A673 (cell line): ENCODE results near the gene RYR1.

Experiments used
- EZH2 ChIP-seq: fragments of 200-600 bp; sonication (generic); IDR thresholded peaks from 2 replicates; pipeline ENCODE4 v1.6.1; 2017; ENCODE audit warnings: borderline replicate concordance, low read depth, mild to moderate bottlenecking, mixed read lengths, antibody characterized with exemption, low read length; ENCODE audit not compliant: poor library complexity, severe bottlenecking
- TF ChIP-seq, protein P1 (sequence below): fragments of 300-800, 200-600 bp; sonication (generic); conservative IDR thresholded peaks from 2 replicates; pipeline ENCODE4 v1.5.1; 2017; ENCODE audit warnings: low read depth, mild to moderate bottlenecking, antibody characterized with exemption, low read length, moderate library complexity, mixed read lengths

DNA sequence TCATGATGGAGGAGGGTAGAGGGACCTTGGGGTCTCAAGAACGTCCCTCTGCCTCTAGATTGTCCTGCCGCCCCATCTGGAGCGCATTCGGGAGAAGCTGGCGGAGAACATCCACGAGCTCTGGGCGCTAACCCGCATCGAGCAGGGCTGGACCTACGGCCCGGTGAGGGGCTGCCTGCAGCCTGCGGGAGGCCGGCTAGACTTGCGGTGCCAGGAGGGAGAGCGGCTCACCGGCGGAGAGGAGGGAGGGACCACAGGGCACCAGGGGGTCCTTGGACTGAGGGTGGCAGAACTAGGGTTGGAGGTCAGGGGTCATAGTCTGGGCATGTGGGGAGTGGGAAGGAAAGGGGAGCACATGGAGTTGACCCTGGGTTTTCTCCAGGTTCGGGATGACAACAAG is 29.9 kb downstream of the RYR1 start:
- TF ChIP-seq, protein P1, sequence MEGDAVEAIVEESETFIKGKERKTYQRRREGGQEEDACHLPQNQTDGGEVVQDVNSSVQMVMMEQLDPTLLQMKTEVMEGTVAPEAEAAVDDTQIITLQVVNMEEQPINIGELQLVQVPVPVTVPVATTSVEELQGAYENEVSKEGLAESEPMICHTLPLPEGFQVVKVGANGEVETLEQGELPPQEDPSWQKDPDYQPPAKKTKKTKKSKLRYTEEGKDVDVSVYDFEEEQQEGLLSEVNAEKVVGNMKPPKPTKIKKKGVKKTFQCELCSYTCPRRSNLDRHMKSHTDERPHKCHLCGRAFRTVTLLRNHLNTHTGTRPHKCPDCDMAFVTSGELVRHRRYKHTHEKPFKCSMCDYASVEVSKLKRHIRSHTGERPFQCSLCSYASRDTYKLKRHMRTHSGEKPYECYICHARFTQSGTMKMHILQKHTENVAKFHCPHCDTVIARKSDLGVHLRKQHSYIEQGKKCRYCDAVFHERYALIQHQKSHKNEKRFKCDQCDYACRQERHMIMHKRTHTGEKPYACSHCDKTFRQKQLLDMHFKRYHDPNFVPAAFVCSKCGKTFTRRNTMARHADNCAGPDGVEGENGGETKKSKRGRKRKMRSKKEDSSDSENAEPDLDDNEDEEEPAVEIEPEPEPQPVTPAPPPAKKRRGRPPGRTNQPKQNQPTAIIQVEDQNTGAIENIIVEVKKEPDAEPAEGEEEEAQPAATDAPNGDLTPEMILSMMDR: no peak
- TF ChIP-seq EZH2: no peak
